Measurements from ENCODE around the gene TOX3.

Gene TOX3

GRCh38 chr16:52537516-52537915, 9.4 kb downstream of the TOX3 start:
- DNase-seq (ENCODE audit: low spot score) = no peak

- DNase-seq (ENCODE audit: low spot score) = no peak
Observed at GRCh38 chr16:52535076-52535475, 11.9 kb downstream of the TOX3 start.

GRCh38 chr16:52533296-52533695, 13.6 kb downstream of the TOX3 start:
- DNase-seq (ENCODE audit: low spot score) = no peak

GRCh38 chr16:52532384-52532783, 14.6 kb downstream of the TOX3 start:
- DNase-seq (ENCODE audit: low spot score) = no peak

- no peak for DNase-seq (ENCODE audit: low spot score)
Observed at GRCh38 chr16:52529226-52529625, 17.7 kb downstream of the TOX3 start.

GRCh38 chr16:52528393-52529065, 18.4 kb downstream of the TOX3 start:
- DNase-seq (ENCODE audit: low spot score) = no peak

- DNase-seq (ENCODE audit: low spot score) = no peak
Observed at GRCh38 chr16:52526830-52527229, 20.1 kb downstream of the TOX3 start.

- DNase-seq (ENCODE audit: low spot score) = no peak
Observed at GRCh38 chr16:52526116-52526828, 20.7 kb downstream of the TOX3 start.

GRCh38 chr16:52521570-52521969, 25.4 kb downstream of the TOX3 start:
- DNase-seq (ENCODE audit: low spot score) = no peak

GRCh38 chr16:52518884-52519283, 28.1 kb downstream of the TOX3 start:
- DNase-seq (ENCODE audit: low spot score) = no peak

GRCh38 chr16:52515068-52515671, 31.8 kb downstream of the TOX3 start:
- no peak for DNase-seq (ENCODE audit: low spot score)

GRCh38 chr16:52512297-52512987, 34.5 kb downstream of the TOX3 start:
- DNase-seq (ENCODE audit: low spot score) = no peak

GRCh38 chr16:52501746-52502145, 45.2 kb downstream of the TOX3 start:
- DNase-seq (ENCODE audit: low spot score) = no peak

GRCh38 chr16:52500963-52501362, 46.0 kb downstream of the TOX3 start:
- DNase-seq (ENCODE audit: low spot score) = no peak

- DNase-seq (ENCODE audit: low spot score) = no peak
Observed at GRCh38 chr16:52499060-52499440, 47.9 kb downstream of the TOX3 start.

GRCh38 chr16:52498328-52499059, 48.4 kb downstream of the TOX3 start:
- DNase-seq (ENCODE audit: low spot score) = no peak

GRCh38 chr16:52497067-52497816, 49.7 kb downstream of the TOX3 start:
- no peak for DNase-seq (ENCODE audit: low spot score)

- DNase-seq (ENCODE audit: low spot score) = no peak
Observed at GRCh38 chr16:52496051-52496876, 50.7 kb downstream of the TOX3 start.

GRCh38 chr16:52494621-52495020, 52.3 kb downstream of the TOX3 start:
- no peak for DNase-seq (ENCODE audit: low spot score)

- DNase-seq (ENCODE audit: low spot score) = no peak
Observed at GRCh38 chr16:52494145-52494544, 52.8 kb downstream of the TOX3 start.
